Activated gamma-delta T cell treated with anti-CD3 and anti-CD28 coated beads, Interleukin-2, amount 50 U/mL, for 16 hours (primary cell): ENCODE data around the gene CD93.

ENCODE experiments used
- DNase-seq: peaks from one replicate; pipeline ENCODE4 v3.0.0-alpha.2; 2020; ENCODE audit warnings: low read depth

CD93 gene

GRCh38 chr20:23099791-23100719, 13.9 kb upstream of the CD93 start:
- DNase-seq: no peak

DNA sequence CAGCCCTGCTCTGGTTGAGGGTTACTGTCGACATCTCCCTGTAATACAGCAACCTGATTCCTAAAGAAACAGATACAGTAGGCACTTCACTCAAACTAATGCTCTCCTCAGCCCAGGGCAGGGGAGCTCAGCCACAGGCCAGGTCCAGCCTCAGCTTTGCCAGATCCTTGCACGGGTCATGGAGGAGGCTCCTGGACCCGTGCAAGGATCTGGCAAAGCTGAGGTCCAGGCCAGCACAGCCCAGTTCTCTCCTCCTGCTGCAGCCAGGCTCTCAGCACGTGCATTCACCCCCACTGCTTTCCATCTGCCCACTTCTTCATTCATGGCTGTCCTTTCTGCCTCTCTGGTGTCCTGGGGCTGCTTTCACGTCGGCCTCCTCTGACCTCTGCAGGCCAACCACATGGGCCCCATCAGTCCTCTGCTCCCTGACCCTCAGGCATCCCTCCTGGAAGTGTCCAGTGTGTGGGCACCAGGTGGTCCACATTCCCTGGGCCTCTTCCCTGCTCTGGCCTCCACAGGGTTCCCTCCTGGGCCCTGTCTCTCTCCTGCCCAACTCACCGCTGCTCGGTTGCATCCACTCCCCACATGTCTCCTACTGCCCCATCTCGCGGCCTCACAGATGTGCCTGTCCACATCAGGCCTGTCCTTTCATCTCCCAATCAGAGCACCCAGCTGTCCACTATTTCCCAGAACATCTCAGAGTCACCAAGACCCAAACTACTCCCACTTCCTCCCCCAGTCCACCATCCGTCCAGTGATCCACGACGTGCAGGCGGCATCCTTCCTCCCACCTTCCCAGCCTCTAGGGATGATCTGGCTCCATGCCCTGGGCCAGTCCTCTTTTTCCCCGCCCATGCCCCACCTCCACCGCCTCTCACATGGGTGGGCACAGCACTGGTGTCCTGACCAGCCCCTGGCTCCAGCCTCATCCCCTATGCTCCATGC, 11.8 kb upstream of the CD93 start:
- DNase-seq: no peak

- DNase-seq: no peak
Observed at GRCh38 chr20:23096986-23097520, 10.9 kb upstream of the CD93 start.

- DNase-seq: no peak
Observed at GRCh38 chr20:23096097-23096496, 10.0 kb upstream of the CD93 start.

DNA sequence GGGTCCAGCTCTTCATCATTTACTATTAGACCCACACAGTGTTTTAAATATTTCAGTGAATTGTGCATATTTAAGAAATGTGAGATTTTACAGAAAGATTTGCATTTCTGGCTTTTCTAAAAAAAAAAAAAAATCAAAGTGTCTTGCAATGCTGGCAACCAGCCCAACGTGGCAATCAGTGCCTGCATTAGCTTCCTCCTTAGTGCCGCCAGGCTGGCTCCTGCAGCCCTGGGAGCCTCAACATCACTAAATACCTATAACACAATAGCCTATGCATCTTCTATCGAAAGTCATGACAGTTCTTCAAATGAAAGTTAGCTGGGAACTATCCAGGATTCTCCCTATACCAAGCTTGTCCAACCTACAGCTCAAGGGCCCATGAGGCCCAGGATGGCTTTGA, 9.4 kb upstream of the CD93 start:
- DNase-seq: no peak

GRCh38 chr20:23094927-23095326, 8.8 kb upstream of the CD93 start:
- no peak for DNase-seq

DNA sequence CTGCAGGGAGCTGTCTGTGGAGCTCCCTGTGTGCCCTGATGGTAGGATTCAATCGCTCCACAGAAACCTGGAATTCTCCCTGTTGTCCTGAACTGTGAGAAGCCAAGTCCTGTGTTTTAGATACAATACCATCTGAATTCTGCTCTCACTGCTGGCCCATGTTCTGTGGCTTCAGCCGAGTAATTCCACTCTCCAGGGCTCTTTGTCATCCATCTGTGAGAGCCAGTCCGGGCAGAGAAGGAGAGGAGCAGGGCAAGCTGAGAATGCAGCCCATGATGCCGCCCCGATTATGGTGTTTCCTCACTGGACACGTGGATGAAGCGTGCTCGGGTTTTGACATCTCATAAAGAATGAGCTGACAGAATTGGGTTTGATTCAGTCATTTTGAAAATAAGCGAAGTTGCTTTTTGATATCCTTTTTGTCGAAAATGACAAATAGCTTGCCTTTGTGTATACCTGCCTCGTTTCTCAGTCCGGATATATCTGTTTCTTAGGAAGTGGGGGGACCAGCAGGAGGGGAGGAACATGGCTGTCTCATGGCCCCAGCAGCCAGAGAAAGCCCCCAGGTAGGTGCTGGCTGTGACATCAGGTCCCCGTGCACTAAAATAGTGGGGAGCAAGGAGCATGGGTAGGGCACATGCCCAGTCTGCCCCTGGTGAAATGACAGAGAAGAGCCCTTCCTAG, 8.2 kb upstream of the CD93 start:
- DNase-seq: no peak

- no peak for DNase-seq
Observed at GRCh38 chr20:23093613-23094012, 7.5 kb upstream of the CD93 start.

GRCh38 chr20:23092861-23093495, 6.9 kb upstream of the CD93 start:
- DNase-seq: no peak

- no peak for DNase-seq
Observed at GRCh38 chr20:23092384-23092756, 6.2 kb upstream of the CD93 start.

- DNase-seq: no peak
Observed at GRCh38 chr20:23091721-23092383, 5.7 kb upstream of the CD93 start.

GRCh38 chr20:23090878-23091277, 4.8 kb upstream of the CD93 start:
- no peak for DNase-seq

DNA sequence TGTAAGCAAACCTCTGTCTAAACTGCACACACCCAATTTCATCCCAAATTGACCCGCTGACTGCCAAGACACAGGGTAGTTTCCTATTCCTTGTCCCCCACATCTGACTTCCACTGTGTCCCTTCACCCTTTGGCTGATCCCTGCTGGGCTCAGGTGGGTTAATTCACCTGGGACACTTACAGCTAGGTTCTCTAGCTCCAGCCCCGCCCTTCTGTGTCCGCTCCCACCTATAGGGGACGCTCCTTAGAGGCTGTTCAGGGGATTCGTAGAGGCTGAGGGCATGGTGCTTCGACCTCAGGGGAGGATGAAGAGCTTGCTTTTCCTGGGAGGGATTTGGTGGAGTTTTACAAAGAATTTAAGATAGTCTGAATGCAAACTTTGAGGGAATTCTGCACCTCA, 4.0 kb upstream of the CD93 start:
- DNase-seq: no peak

DNA sequence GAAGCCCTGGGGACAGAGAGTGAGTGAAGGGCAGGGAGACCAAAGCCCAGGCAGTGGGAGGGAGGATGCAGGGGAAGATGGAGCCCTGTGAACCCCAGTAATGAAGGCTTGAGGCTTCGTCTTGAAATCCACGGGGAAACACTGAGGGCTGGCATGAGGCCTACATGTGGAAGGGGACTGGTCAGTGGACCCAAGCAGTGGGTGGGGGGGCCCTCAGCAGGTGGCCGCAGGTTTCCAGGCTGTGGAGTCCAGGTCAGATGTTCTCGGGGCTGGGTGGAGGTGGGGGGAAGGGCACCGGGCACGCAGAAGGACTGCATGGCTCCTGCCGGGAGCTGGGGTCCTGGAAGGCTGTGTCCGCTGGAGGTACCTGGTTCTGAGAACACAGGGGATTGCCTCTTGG, 2.7 kb upstream of the CD93 start:
- DNase-seq: no peak

DNA sequence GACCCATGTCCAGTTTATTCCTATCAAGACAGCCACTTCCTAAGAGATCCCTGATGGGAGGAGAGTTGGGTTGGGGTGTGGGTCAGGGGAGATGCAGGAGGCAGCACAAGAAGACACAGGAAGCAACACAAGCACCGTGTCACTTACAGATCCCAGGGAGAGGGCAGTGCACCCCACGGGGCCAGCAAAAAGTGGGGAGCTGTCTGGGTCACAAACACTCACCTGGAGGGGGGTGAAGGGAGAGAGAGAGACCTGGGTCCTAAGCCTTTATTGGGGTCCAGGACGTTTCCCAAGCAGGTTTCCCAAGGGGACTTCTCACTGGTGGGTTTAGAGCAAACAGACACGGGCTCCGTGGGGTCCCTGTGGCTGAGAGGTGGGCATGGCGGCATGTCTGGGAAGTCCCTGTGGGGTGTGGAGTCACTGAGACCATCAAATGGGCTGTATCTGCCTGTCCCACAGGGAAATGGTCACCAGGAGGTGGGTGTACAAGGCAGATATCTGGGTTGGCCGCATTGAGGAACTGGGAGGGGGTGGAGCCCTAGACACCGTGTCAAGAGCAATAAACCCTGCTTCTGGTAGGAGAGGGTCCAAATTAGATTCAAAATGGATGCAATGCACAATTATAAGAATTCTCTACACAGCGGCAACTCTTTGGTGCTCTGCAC, 1.6 kb upstream of the CD93 start:
- DNase-seq: no peak

DNA sequence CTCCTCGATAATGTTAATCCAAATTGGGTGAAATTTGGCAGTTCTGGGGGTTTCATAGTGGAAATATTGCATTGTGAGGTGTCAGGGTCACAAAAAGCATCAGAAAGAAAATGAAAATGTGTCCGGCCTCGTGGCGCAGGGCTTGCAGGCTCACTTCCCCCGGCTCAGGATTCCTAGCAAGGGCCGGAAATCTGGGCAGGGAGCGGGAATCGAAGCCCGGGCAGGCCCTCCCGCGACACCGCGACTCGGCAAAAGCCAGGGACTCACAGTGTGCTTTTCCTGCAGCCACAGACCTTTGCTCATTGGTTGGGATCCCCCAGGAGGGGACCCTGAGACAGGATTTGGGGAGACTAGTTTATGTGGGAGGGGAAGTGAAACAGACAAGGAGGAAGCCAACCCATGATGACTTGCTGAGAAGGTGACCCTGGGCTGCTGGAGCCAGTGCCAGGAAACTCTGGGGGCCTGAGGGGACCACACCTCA, 847 bp upstream of the CD93 start:
- no peak for DNase-seq

DNA sequence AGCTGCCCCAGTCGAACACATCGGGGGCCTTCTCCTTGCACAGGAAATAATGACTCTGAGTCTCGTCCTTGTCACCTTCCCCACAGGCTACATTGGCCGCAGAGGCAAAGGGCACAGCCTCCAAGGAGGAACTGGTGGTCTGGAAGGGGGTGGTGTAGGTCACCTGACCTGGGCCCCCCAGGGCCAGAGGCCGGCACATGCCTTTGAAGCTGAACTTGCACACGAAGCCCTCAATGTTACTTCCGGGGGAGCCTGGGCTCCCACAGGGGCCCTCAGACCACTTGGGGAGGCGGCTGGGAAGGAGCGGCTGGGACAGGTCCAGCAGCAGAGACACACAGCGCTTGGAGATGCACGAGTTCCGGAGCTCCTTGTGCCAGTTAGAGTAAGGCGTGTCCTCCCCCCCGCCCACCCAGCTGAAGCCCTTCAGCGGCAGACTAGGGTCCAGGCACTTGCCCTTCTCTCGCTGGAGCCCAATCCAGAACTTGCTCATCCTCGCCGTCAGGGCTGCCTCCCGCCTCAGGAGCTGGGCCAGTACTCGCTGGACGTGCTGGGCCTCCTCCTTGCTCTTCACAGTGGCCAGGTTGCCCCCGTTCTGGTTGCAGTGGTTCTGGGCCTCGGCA, 578 bp downstream of the CD93 start:
- no peak for DNase-seq

DNA sequence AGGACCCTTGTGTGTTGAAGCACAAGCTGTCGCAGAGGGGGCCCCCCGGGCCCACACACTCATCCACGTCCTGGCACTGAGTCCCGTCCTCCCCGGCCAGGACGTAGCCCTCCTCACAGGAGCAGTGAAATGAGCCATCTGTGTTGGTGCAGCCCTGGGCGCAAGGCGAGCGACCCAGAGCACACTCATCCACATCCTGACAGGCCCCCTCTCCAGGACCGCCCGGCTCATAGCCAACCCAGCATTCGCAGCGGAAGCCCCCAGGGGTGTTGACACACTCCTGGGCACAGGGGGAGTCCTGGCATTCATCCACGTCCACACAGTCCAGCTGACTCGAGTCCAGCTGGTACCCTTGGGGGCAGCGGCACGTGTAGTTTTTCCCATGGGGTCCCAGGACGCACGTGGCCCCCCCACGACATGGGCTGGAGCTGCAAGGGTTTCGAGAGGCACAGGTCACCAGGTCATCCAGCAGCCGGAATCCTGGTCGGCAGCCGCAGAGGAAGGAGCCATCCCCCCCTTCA, 1.2 kb downstream of the CD93 start:
- no peak for DNase-seq

- DNase-seq: no peak
Observed at GRCh38 chr20:23084282-23084844, 1.8 kb downstream of the CD93 start.
